Erythroblast (primary cell): ENCODE results near the gene MBP.

ENCODE experiments used
- DNase-seq, 2 experiments: peaks; one replicate each; lab custom pipeline; 2025; lab: John Stamatoyannopoulos, UW
- GATA1 ChIP-seq: IDR thresholded peaks from 2 replicates; pipeline ENCODE4 v1.6.1; 2011; ENCODE audit warnings: low read depth, mild to moderate bottlenecking, control low read depth, low read length, moderate library complexity
- POLR2A ChIP-seq: IDR thresholded peaks from 2 replicates; pipeline ENCODE4 v1.6.1; 2011; ENCODE audit warnings: mild to moderate bottlenecking, low read length

Gene MBP

DNA sequence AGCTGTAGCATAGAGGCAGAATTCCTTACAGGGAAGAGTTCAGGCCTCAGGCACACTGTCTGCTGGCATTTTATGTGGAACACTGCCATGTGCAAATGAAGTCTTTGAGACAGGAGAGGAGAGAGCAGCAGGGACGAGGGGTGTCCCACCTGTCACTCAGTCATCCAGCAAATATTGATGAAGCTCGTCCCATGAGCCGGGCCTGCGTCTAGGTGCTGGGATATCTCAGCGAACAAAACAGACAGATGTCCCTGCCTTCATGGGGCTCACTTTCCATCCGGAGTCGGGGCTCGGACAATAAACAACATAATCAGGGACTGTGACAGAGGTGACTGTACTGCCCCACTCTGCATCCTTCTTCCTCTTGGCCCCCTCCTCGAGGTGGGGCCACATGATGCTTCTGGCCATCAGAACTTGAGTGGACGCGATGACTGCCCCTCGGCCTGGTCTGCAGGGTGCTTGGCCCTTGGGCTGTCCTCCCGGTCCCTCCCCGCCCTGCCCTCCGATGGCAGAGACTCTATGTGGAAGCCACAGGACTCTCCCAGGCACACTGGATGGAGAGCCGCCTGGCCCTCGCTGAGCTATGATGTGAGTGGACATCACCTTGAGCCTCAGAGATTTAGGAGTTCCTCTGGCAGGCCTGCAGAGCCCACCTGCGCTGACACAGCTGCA lies 78.8 kb downstream of the MBP start:
- TF ChIP-seq GATA1 (no peak), POLR2A (no peak)
- DNase-seq = no peak

DNA sequence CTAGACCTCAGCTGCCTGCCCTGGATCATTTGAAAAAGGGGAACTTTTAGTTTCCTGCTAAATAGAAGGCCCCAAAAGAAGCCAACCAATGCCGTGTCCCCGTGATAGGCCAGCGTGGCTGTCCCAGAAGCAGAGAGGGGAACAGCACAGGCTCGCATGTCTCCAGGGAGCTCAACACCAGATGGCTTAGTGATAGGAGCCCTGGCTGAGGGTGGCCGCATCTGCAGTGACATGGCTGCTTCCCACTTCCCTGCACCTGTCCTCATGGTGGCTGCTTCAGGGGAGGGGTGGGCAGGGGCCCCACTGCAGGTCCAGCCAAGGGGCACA lies 79.6 kb downstream of the MBP start:
- TF ChIP-seq GATA1 = no peak
- no peak for TF ChIP-seq POLR2A
- no peak for DNase-seq

DNA sequence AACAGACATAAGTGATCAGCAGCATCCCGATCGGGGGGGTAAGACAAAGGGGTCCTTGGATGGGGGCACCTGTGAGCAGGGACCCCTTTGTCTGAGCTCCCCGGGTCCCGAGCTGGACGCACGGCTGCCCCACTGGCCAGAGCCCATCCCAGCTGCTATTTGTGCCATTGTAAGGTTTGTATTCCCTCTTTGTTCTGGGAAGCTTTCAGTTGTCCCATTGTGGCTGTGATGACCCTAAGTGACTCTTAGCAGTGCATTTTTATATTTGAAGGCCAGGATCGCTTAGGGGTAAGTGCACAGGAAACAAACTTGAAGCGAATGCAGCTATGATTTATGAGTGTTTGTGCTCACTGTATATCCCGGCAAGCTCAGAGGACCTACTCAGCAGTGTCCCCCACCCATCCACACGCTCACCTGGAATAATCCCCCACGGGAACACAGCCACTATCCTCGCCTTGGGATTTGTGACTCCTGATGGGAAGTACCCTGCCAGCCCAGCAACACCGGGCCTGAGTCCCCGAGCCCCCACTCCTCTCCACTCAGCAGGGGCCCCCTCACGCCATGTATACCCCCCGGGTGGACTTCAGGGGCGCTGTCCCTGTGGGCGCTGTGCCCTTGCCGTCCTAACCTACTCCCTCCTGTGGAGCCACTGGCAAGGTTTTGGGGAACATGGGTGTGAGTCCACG lies 80.1 kb downstream of the MBP start:
- DNase-seq = no peak
- TF ChIP-seq GATA1 = no peak
- no peak for TF ChIP-seq POLR2A

DNA sequence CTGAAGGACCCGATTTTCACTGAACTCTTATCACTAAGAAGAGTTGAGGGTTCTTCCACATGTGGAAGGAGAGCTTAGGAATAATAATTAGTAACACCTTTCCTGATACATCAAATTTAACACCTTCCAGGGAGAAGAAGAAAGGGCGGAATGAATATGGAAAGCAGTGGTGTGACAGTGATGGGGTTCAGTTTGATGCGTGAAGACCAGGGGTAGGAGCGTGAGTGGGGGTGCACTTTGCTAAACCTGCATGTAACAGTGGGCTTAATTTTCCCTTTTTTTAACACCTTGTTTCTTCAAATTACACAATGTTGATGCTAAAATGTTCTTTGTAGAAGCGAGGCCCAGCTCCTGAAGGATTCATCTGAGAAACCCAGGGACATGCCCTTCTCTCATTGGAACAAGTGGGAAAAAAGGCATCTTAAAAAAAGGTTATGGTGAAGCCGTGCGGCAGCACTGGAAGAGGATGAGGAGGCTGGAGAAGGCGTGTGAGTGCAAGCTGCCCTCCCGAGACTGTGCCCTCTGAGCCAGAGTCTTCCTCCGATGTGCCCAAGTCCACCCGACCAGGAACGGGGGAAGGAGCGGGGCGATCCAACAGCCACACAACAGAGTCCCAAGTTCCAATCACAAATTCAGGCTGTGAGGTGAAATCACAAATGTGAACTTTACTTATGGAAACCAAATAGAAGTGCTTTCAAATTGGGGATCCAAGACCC lies 80.8 kb downstream of the MBP start:
- no peak for TF ChIP-seq POLR2A
- TF ChIP-seq GATA1 = no peak
- no peak for DNase-seq

DNA sequence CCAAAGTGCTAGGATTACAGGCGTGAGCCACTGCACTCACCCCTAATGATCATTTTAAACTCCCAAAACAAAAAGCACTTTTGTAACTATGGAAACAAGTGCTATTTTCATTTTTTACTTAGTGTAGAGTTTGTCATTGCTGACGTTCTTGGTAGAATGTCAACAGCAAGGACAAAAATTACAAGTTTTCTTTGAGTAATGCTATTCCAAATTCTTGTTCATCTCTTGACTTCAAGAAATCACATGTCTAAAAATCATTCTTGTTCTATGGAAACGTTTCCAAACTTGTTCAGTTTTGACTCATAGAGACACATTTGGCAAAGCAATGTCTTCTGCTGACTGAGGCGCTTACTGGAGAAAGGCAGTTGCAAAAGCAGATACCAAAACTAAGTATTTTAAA lies 82.6 kb downstream of the MBP start:
- DNase-seq = no peak
- TF ChIP-seq POLR2A = no peak
- no peak for TF ChIP-seq GATA1

DNA sequence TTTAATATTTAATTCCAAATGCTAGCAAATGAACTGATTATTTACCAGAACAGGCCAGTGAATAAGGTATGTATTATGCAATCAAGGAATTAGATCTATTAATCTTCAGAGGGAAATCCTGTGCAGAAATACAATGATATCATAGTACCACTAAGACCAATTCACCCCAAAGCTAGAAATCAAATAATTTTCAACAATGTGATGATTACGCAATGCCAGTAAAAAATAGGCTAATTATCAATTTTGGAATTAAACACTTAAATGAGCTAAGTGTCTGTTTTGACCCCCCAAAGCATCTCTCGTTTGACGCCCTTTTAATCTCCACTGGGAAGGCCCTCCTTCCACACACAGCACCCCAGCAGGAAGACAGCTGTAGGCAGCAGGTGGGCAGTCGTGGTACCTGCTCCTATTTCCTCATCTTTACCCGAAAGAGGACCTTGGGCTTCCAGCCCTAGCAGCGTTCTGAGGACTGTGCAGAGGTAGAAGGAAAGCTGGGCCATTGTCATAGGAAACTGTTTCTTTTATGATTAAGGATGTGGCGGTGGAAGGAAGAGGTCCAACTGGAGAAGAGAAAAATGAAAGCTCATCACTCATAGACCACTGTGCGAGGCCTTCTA lies 84.7 kb downstream of the MBP start:
- TF ChIP-seq GATA1 (no peak), POLR2A (no peak)
- DNase-seq = no peak

DNA sequence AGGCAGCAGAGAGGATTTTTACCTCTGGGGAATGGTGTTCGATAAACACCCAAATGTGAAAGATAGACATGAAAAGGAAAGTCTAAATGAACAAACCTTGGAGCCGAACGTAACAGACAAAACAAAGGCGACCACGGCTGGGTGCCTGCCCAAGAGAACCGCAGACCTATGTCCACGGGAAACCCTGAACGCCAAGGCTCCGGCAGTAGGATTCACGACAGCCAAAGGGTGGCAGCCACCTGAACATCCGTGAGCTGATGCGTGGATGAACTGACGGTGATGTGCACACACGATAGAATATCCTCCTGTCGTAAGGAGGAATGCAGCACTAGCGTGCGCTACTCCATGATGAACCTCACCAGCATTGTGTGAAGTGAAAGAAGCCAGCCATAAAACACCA lies 85.6 kb downstream of the MBP start:
- no peak for DNase-seq
- TF ChIP-seq GATA1 (no peak), POLR2A (no peak)

DNA sequence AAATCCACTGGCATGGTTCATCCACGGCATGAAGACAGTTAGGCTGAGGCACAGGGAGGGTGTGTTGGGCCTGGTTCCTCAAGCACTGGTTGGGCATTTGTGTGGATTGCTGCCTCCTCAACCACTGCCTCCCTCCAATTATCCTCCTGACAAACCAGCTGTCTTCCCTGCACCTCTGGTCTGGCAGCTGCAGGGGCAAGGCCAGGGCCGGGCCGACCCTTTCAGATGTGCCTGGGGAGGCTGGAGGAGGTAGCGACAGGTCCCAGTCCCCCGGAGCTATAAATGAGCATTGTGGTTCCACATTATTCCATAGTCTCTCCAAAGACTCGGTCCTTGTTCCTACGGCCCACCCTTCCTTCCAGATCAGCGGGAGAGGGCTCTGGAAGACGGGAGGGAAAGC lies 86.2 kb downstream of the MBP start:
- TF ChIP-seq GATA1 = no peak
- no peak for TF ChIP-seq POLR2A
- DNase-seq = no peak

DNA sequence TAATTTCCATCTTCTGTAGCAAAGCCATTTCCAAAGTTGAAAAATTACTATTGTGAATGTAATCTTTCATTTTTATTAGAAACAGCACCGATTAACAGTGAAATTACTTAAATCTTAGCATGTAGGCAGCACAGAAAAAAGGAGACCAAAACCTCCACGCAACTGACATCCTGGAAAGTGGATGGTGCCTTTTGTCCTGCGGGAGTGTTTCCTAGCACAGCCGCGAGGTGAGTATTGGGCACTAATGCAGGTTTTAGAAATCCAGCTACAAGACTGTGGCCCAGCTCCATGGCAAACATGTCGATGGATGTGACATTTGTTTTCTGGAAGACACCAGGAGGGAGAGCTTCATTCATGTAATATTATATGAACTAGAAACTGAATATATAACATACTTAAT lies 86.9 kb downstream of the MBP start:
- TF ChIP-seq GATA1 (no peak), POLR2A (no peak)

DNA sequence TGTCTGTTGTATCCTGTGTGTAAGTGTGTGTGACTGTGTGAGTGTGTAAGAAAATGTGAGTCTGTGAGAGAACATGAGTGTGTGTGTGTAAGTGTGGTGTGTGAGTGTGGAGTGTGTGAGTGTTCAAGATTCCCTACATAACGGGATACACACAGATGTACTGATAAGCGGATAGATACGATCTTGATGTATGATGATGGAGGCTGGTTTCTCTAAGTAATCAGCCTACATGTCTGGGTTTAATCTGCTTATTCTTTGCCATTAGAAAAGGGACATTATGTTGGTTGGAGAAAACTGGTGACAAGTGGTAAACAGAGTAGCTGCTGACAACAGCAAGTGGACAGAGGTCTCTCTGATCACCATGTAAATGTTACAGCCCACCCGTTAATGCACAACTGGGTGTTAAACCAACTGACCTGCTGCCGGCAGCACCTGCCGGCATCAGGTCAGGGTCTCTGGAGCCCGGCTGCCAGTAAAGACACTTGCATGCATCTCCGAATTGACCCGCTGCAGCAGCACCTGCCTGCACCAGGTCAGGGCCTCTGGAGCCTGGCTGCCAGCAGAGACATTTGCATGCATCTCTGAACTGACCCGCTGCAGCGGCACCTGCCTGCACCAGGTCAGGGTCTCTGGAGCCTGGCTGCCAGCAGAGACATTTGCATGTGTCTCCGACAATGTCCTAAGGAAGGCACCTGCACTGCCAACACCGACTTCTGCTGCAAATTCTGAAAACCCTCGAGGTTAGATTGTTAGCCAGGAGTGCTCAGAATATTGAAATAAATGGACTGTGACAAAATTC lies 87.5 kb downstream of the MBP start:
- TF ChIP-seq GATA1 (no peak), POLR2A (no peak)
- DNase-seq = no peak

More for the DNA sequence above, 86.9 kb downstream of the MBP start:
- DNase-seq = no peak

DNA sequence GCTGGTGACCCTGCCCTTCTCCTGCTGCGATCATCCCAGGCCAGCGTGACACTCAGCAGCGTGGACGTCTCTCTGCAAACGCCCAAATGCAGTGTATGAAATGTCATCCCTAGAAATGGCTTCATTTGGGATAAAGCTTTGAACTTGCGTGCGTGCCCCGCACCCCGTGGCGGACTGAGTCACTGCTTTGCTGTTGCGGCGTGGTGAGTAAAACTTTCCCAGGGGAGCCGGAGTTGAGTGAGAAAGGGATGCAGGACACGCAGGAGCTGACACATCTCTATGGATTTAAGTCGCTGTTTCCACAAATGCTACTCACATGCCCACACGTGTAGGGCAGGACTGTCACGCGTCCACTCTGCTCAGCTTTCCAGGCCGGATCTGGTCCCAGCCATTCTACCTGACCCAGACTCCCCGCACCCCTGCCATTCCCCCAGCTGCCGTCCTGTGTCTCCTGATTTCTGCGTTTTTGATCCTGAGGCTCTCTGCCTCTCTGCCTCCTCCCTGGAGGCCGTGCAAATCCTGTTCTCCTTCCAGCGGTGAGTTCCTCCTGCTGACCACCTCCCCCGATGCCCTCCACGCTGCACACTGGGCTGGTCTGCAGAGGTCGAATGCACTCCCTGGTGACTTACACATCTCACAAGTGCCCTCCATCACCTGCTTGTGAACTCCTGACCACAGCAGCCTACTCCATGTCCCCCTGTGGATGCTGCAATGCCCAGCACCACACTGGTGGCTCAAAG lies 88.9 kb downstream of the MBP start:
- TF ChIP-seq GATA1 (no peak), POLR2A (no peak)

DNA sequence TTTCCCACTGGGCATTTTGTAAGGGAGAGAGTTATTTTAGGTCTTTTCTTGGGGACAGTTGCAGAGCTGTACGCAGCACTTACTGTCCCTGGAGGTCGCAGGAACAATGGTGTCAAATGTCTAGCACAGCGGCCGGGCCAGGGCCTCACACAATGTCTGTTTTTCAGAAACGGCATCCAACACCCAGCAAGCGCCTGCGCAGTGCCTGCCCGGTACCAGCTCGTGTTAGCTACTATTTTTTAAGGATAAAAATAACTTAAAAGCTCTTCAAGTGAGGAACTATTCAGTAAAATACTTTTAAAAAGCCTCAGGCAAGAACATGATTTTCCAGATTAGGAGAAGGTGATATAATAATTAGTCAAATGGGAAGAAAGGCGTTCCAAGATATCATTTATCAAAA lies 90.0 kb downstream of the MBP start:
- TF ChIP-seq GATA1 (no peak), POLR2A (no peak)
- DNase-seq = no peak

More for the DNA sequence above, 88.9 kb downstream of the MBP start:
- DNase-seq = no peak
